Kidney (tissue), 14 donors: ENCODE data around the gene BRD2. TPM values are rescaled to one million over a fixed set of nuclear protein-coding genes. Genes with fewer than 3 reads are reported as not detected.
A peak's percentile ranks its signal among the peaks of the same experiment; 100 is the strongest.

ENCODE experiments used
- DNase-seq, 5 donors: peaks; one replicate each; pipeline ENCODE4 v3.0.0-alpha.2; 2013 to 2020
- FAIRE-seq: peaks from 2 replicates; lab custom pipeline; 2012; peaks lifted over from hg19 to GRCh38; lab: Jason Lieb, UNC
- H3K27ac ChIP-seq, 2 donors: one replicate each; pipeline ENCODE4 v1.7.0; 2013; ENCODE audit warnings: low read depth in 2 of 2, low read length in 2 of 2, inconsistent platforms in 1 of 2
- H3K27me3 ChIP-seq: one replicate; pipeline ENCODE4 v1.7.1; 2013; ENCODE audit warnings: low read length, inconsistent platforms; ENCODE audit not compliant: control insufficient read depth, insufficient read depth
- H3K36me3 ChIP-seq, 3 donors: one replicate each; pipeline versions ENCODE4 v1.7.0 to v1.7.1; 2013; ENCODE audit warnings: low read length in 3 of 3, control low read depth in 1 of 3, inconsistent platforms in 1 of 3; ENCODE audit not compliant: insufficient read depth in 3 of 3, control insufficient read depth in 2 of 3
- H3K4me1 ChIP-seq, 3 donors: one replicate each; pipeline versions ENCODE4 v1.7.0 to v1.7.1; 2013; ENCODE audit warnings: low read length in 3 of 3, inconsistent platforms in 1 of 3, low read depth in 1 of 3; ENCODE audit not compliant: control insufficient read depth in 2 of 3, insufficient read depth in 2 of 3
- H3K4me3 ChIP-seq, 3 donors: one replicate each; pipeline versions ENCODE4 v1.7.0 to v1.8.1; 2013; ENCODE audit warnings: low read length in 3 of 3, control low read depth in 1 of 3, inconsistent platforms in 1 of 3
- H3K9ac ChIP-seq, 3 donors: one replicate each; pipeline versions ENCODE4 v1.7.0 to v1.7.1; 2013; ENCODE audit warnings: low read length in 3 of 3, control low read depth in 1 of 3, inconsistent platforms in 1 of 3
- H3K9me3 ChIP-seq, 3 donors: one replicate each; pipeline versions ENCODE4 v1.7.0 to v1.7.1; 2013; ENCODE audit warnings: low read length in 3 of 3, control low read depth in 1 of 3, inconsistent platforms in 1 of 3; ENCODE audit not compliant: control insufficient read depth in 2 of 3, insufficient read depth in 1 of 3
- intact Hi-C: fragments of 100-400 bp; cut with DNase I; formaldehyde crosslinking; loops from one replicate; pipeline ENCODE4 v1.11.1; 2022
- polyA plus RNA-seq: library from polyadenylated mRNA; stranded (reverse); fragments of 350-450 nt; fragmentation: Illumina TruSeq; extraction: RNeasy Lipid Tissue Mini Kit (QIAGEN cat#74804); gene quantifications from one replicate; pipeline ENCODE4 v1.2.3, GENCODE V29; 2014; ENCODE audit warnings: low read depth, low replicate concordance; ENCODE audit not compliant: insufficient read depth
- total RNA-seq: library from RNA; stranded (reverse); fragmentation: NEBNext Ultra II Directional; extraction: Animal tissue kit (Norgen Biotek cat#: 25700); gene quantifications from one replicate; pipeline ENCODE4 v1.2.1, GENCODE V29; 2021
- TF ChIP-seq, protein P1 (sequence below): IDR thresholded peaks from 3 replicates; pipeline ENCODE4 v1.5.1; 2012; ENCODE audit warnings: mild to moderate bottlenecking, moderate library complexity, borderline replicate concordance; ENCODE audit not compliant: insufficient read depth; ENCODE audit errors: extremely low read depth
- donor health status: control.
- donor health status: control.
- donor health status: control.
- donor health status: control.
- donor health status: control.
- donor health status: DM: yes; HTN: yes; CAD: no.
- donor health status: Normal renal cell carcinoma (clear cell type).

Gene BRD2
- total and polyA plus RNA-seq, 2 donors from 2014 or later: 73.9 to 184 TPM

- Histone ChIP-seq H3K27ac (no peak overlapping the region), H3K27me3 (no peaks in the 10 kb centered on the region), H3K9ac (no peak overlapping the region), H3K4me3 (no peak overlapping the region), H3K4me1 (peaks cover 0 to 2% (median 0%) of the 10 kb centered on the region in 3 donors), H3K36me3 (no peaks in the 10 kb centered on the region), H3K9me3 (no peaks in the 10 kb centered on the region)
- intact Hi-C loops: no loop called here
- FAIRE-seq (no peak), DNase-seq (no peak)
- TF ChIP-seq, protein P1, sequence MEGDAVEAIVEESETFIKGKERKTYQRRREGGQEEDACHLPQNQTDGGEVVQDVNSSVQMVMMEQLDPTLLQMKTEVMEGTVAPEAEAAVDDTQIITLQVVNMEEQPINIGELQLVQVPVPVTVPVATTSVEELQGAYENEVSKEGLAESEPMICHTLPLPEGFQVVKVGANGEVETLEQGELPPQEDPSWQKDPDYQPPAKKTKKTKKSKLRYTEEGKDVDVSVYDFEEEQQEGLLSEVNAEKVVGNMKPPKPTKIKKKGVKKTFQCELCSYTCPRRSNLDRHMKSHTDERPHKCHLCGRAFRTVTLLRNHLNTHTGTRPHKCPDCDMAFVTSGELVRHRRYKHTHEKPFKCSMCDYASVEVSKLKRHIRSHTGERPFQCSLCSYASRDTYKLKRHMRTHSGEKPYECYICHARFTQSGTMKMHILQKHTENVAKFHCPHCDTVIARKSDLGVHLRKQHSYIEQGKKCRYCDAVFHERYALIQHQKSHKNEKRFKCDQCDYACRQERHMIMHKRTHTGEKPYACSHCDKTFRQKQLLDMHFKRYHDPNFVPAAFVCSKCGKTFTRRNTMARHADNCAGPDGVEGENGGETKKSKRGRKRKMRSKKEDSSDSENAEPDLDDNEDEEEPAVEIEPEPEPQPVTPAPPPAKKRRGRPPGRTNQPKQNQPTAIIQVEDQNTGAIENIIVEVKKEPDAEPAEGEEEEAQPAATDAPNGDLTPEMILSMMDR: no peak
Observed at GRCh38 chr6:32946893-32947292, 21.5 kb upstream of the BRD2 start.

GRCh38 chr6:32947552-32948465, 20.6 kb upstream of the BRD2 start:
- Histone ChIP-seq H3K4me3 (no peak overlapping the region), H3K9ac (no peak overlapping the region), H3K27ac (no peak overlapping the region), H3K27me3 (no peaks in the 10 kb centered on the region), H3K4me1 (peaks cover 2 to 4% (median 4%) of the 10 kb centered on the region in 3 donors), H3K9me3 (no peaks in the 10 kb centered on the region), H3K36me3 (no peaks in the 10 kb centered on the region)
- FAIRE-seq: no peak
- intact Hi-C loops: no loop called here
- TF ChIP-seq, protein P1: peak; percentile 55
- DNase-seq: peak in 4 of 5 donors; percentile 73 to 92 (median 84)

GRCh38 chr6:32949113-32949512, 19.3 kb upstream of the BRD2 start:
- Histone ChIP-seq H3K36me3 (no peaks in the 10 kb centered on the region), H3K4me3 (no peak overlapping the region), H3K9me3 (no peaks in the 10 kb centered on the region), H3K27me3 (no peaks in the 10 kb centered on the region), H3K4me1 (peaks cover 2 to 7% (median 4%) of the 10 kb centered on the region in 3 donors), H3K27ac (no peak overlapping the region), H3K9ac (no peak overlapping the region)
- DNase-seq (no peak), FAIRE-seq (no peak)
- TF ChIP-seq, protein P1: no peak
- intact Hi-C loops: no loop called here
